Natural killer cell (primary cell): ENCODE measurements around the gene MAU2. TPM values are rescaled to one million over a fixed set of nuclear protein-coding genes. Genes with fewer than 3 reads are reported as not detected.

Source experiments
- ATAC-seq, 3 donors: fragments of 150-1000 bp in 2 of 3; fragments of 200-7000 bp in 1 of 3; cut with Tn5 transposase; 1 replicate in 1 of 3; 2 replicates in 2 of 3; pipeline ENCODE4 v1.10.0; 2021; ENCODE audit warnings: mild to moderate bottlenecking in 2 of 3, moderate library complexity in 2 of 3
- DNase-seq, 2 donors: peaks; one replicate each; pipeline versions ENCODE4 v3.0.0 to v3.0.0-alpha.2; 2013 to 2021; ENCODE audit warnings: mixed read lengths in 1 of 2
- H3K27ac ChIP-seq: one replicate; pipeline ENCODE4 v1.5.1; 2013; ENCODE audit warnings: mild to moderate bottlenecking, low read length
- H3K27me3 ChIP-seq: one replicate; pipeline ENCODE4 v1.6.1; 2013; ENCODE audit warnings: low read length; ENCODE audit not compliant: control insufficient read depth, insufficient read depth
- H3K36me3 ChIP-seq: one replicate; pipeline ENCODE4 v1.6.1; 2013; ENCODE audit warnings: low read length; ENCODE audit not compliant: control insufficient read depth, insufficient read depth
- H3K4me1 ChIP-seq: one replicate; pipeline ENCODE4 v1.6.1; 2013; ENCODE audit warnings: low read length; ENCODE audit not compliant: control insufficient read depth, insufficient read depth
- H3K4me3 ChIP-seq: one replicate; pipeline ENCODE4 v1.5.1; 2013; ENCODE audit warnings: low read length
- H3K9me3 ChIP-seq: one replicate; pipeline ENCODE4 v1.6.1; 2013; ENCODE audit warnings: low read length; ENCODE audit not compliant: control insufficient read depth, insufficient read depth
- H3K27ac Mint-ChIP-seq, 2 donors: one replicate each; pipeline ENCODE4 v1.8.0; 2022; ENCODE audit warnings: mild to moderate bottlenecking in 2 of 2, mixed read lengths in 2 of 2, moderate library complexity in 1 of 2
- H3K27me3 Mint-ChIP-seq, 2 donors: one replicate each; pipeline ENCODE4 v1.8.0; 2022; ENCODE audit warnings: low read depth in 2 of 2, mixed read lengths in 2 of 2
- H3K36me3 Mint-ChIP-seq: one replicate; pipeline ENCODE4 v1.8.0; 2022; ENCODE audit warnings: mixed read lengths
- H3K4me1 Mint-ChIP-seq, 2 donors: one replicate each; pipeline ENCODE4 v1.8.0; 2022; ENCODE audit warnings: mixed read lengths in 2 of 2
- H3K4me3 Mint-ChIP-seq: one replicate; pipeline ENCODE4 v1.8.0; 2022; ENCODE audit warnings: mild to moderate bottlenecking, moderate library complexity, mixed read lengths
- H3K9me3 Mint-ChIP-seq, 2 donors: one replicate each; pipeline ENCODE4 v1.8.0; 2022; ENCODE audit warnings: mixed read lengths in 2 of 2
- WGBS: methylation state at CpG from one replicate; pipeline ENCODE4 v1.1.7; 2013; ENCODE audit warnings: missing lambda C conversion rate; ENCODE audit not compliant: insufficient coverage; 5-methylcytosine and 5-hydroxymethylcytosine counted together
- intact Hi-C: fragments of 100-400 bp; cut with micrococcal nuclease; formaldehyde crosslinking; loops from one replicate; pipeline ENCODE4 v1.14.2; 2022
- total RNA-seq, 4 donors: library from RNA; stranded (reverse); fragments of 120-200 nt in 1 of 4; gene quantifications; one replicate each; pipeline versions ENCODE4 v1.2.3 to v1.2.4, GENCODE V29; 2013 to 2022
- TF ChIP-seq, protein P1 (sequence below): fragments of 200-600 bp; IDR thresholded peaks from one replicate; pipeline ENCODE4 v1.8.0; 2022; ENCODE audit warnings: antibody characterized with exemption

The MAU2 gene
- total RNA-seq, 3 donors from 2014 or later (not counting 1 experiment from before 2014, with no cell fraction given) = 144 to 164 (median 151) TPM

GRCh38 chr19:19297759-19298158 is 22.9 kb upstream of the MAU2 start:
- Mint-ChIP-seq H3K27ac (no peak overlapping the region), H3K4me1 (no peaks in the 10 kb centered on the region), H3K9me3 (no peaks in the 10 kb centered on the region), H3K36me3 (peaks cover 7% of the 10 kb centered on the region), H3K4me3 (no peak overlapping the region), H3K27me3 (no peaks in the 10 kb centered on the region)
- no peak overlapping the region for H3K4me3 ChIP-seq
- H3K36me3 ChIP-seq = peaks cover 41% of the 10 kb centered on the region
- ATAC-seq = no peak
- DNase-seq = no peak
- no peak overlapping the region for H3K27ac ChIP-seq
- H3K4me1 ChIP-seq = no peaks in the 10 kb centered on the region
- H3K9me3 ChIP-seq = no peaks in the 10 kb centered on the region
- intact Hi-C loops = no loop called here
- no peaks in the 10 kb centered on the region for H3K27me3 ChIP-seq
- WGBS = 91% methylated on average over 9 of the region's 9 CpGs
- TF ChIP-seq, protein P1, sequence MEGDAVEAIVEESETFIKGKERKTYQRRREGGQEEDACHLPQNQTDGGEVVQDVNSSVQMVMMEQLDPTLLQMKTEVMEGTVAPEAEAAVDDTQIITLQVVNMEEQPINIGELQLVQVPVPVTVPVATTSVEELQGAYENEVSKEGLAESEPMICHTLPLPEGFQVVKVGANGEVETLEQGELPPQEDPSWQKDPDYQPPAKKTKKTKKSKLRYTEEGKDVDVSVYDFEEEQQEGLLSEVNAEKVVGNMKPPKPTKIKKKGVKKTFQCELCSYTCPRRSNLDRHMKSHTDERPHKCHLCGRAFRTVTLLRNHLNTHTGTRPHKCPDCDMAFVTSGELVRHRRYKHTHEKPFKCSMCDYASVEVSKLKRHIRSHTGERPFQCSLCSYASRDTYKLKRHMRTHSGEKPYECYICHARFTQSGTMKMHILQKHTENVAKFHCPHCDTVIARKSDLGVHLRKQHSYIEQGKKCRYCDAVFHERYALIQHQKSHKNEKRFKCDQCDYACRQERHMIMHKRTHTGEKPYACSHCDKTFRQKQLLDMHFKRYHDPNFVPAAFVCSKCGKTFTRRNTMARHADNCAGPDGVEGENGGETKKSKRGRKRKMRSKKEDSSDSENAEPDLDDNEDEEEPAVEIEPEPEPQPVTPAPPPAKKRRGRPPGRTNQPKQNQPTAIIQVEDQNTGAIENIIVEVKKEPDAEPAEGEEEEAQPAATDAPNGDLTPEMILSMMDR = no peak

GRCh38 chr19:19300613-19301012 is 20.0 kb upstream of the MAU2 start:
- no peaks in the 10 kb centered on the region for H3K36me3 Mint-ChIP-seq
- DNase-seq (no peak), ATAC-seq (no peak)
- H3K27ac ChIP-seq = no peak overlapping the region
- no peaks in the 10 kb centered on the region for H3K27me3 ChIP-seq
- WGBS = over 99% methylated on average over 12 of the region's 12 CpGs
- peaks cover 45% of the 10 kb centered on the region for H3K36me3 ChIP-seq
- H3K4me3 ChIP-seq = no peak overlapping the region
- no peaks in the 10 kb centered on the region for H3K9me3 ChIP-seq
- TF ChIP-seq, protein P1 = no peak
- no peaks in the 10 kb centered on the region for H3K9me3 Mint-ChIP-seq
- intact Hi-C loops = no loop called here
- H3K27me3 Mint-ChIP-seq = no peaks in the 10 kb centered on the region
- H3K4me1 ChIP-seq = no peaks in the 10 kb centered on the region
- H3K4me1 Mint-ChIP-seq = no peaks in the 10 kb centered on the region
- no peak overlapping the region for H3K27ac Mint-ChIP-seq
- no peak overlapping the region for H3K4me3 Mint-ChIP-seq

DNA sequence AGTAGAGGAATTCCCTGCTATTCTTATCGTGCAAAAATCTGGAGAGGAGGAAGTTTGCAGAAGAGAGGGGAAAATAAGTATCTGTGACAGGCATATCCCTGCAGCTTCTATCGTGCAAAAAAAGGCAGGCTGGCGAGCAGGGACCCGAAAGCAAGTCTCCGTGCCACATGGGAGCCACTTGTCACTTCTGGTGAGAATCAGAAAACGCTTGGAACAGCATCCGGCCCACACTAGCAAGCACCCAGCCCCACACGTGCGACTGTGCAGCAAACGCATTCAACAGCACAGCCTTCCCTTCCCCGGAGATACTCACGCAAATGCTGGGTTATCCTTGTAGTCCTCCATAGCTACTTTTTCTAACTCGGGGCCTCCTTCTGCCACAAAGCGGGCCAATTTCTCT is 17.2 kb upstream of the MAU2 start:
- no peak overlapping the region for H3K27ac Mint-ChIP-seq

More for the DNA sequence above, 17.2 kb upstream of the MAU2 start:
- TF ChIP-seq, protein P1 = no peak
- no peaks in the 10 kb centered on the region for H3K4me1 Mint-ChIP-seq
- no peak overlapping the region for H3K4me3 Mint-ChIP-seq
- no peaks in the 10 kb centered on the region for H3K4me1 ChIP-seq
- H3K9me3 Mint-ChIP-seq = no peaks in the 10 kb centered on the region
- no peaks in the 10 kb centered on the region for H3K9me3 ChIP-seq
- no peak overlapping the region for H3K27ac ChIP-seq
- no peaks in the 10 kb centered on the region for H3K36me3 Mint-ChIP-seq
- no peaks in the 10 kb centered on the region for H3K27me3 Mint-ChIP-seq
- peaks cover 66% of the 10 kb centered on the region for H3K36me3 ChIP-seq
- DNase-seq (no peak), ATAC-seq (no peak)
- 98% methylated on average over 14 of the region's 14 CpGs for WGBS
- no peaks in the 10 kb centered on the region for H3K27me3 ChIP-seq
- no peak overlapping the region for H3K4me3 ChIP-seq
- intact Hi-C loops = no loop called here
